Measurements from ENCODE around the gene ZBED4. TPM values are rescaled to one million over a fixed set of nuclear protein-coding genes. Genes with fewer than 3 reads are reported as not detected.

ZBED4 gene
- total RNA-seq, 1 donor from 2014 or later, result 11.4 TPM

- DNase-seq, result no peak
These were observed 1.7 kb downstream of the ZBED4 start for GRCh38 chr22:49855251-49855911.

GRCh38 chr22:49856343-49856742 is 2.7 kb downstream of the ZBED4 start:
- DNase-seq, result no peak

GRCh38 chr22:49856766-49857618 is 3.3 kb downstream of the ZBED4 start:
- DNase-seq, result no peak

GRCh38 chr22:49858827-49859226 is 5.2 kb downstream of the ZBED4 start:
- DNase-seq, result no peak

GRCh38 chr22:49861642-49862495 is 8.2 kb downstream of the ZBED4 start:
- no peak for DNase-seq

GRCh38 chr22:49862496-49862776 is 8.8 kb downstream of the ZBED4 start:
- no peak for DNase-seq

GRCh38 chr22:49863931-49864330 is 10.3 kb downstream of the ZBED4 start:
- DNase-seq, result no peak

GRCh38 chr22:49865156-49865555 is 11.5 kb downstream of the ZBED4 start:
- DNase-seq, result no peak

GRCh38 chr22:49866134-49866533 is 12.5 kb downstream of the ZBED4 start:
- no peak for DNase-seq

- no peak for DNase-seq
These were observed 13.0 kb downstream of the ZBED4 start for GRCh38 chr22:49866646-49867045.

GRCh38 chr22:49867303-49868265 is 13.9 kb downstream of the ZBED4 start:
- no peak for DNase-seq

- no peak for DNase-seq
These were observed 15.6 kb downstream of the ZBED4 start for GRCh38 chr22:49869086-49869830.

GRCh38 chr22:49869845-49870712 is 16.4 kb downstream of the ZBED4 start:
- no peak for DNase-seq

GRCh38 chr22:49871482-49871881 is 17.8 kb downstream of the ZBED4 start:
- no peak for DNase-seq

GRCh38 chr22:49872347-49872746 is 18.7 kb downstream of the ZBED4 start:
- DNase-seq, result no peak

- no peak for DNase-seq
These were observed 19.7 kb downstream of the ZBED4 start for GRCh38 chr22:49873228-49873940.

- DNase-seq, result no peak
These were observed 24.0 kb downstream of the ZBED4 start for GRCh38 chr22:49877642-49878041.

- DNase-seq, result no peak
These were observed 24.6 kb downstream of the ZBED4 start for GRCh38 chr22:49878206-49878605.

GRCh38 chr22:49879871-49880270 is 26.2 kb downstream of the ZBED4 start:
- no peak for DNase-seq

Data from tongue (tissue), 2 donors.